Testis (tissue), 2 donors: ENCODE measurements around the gene MED27.

Experiments
- CTCF ChIP-seq, 3 experiments: fragments of 450-650 bp in 2 of 3; fragments of 200-600 bp in 1 of 3; sonication (generic) in 1 of 3; IDR thresholded peaks; one replicate each; pipeline ENCODE4 v1.5.1; 2016 to 2019; ENCODE audit warnings: antibody characterized with exemption in 3 of 3, mild to moderate bottlenecking in 2 of 3, moderate library complexity in 1 of 3
- POLR2A ChIP-seq: fragments of 450-650 bp; IDR thresholded peaks from one replicate; pipeline ENCODE4 v1.6.1; 2017; ENCODE audit warnings: antibody characterized with exemption, mild to moderate bottlenecking, moderate library complexity

GRCh38 chr9:131889437-131890251, 190.0 kb downstream of the MED27 start:
- TF ChIP-seq CTCF (IDR thresholded peaks at IDR 0.05) (no peak), POLR2A (no peak)
